CD4-positive, CD25-positive, alpha-beta regulatory T cell (primary cell): ENCODE measurements around the gene GNG12. TPM values are rescaled to one million over a fixed set of nuclear protein-coding genes. Genes with fewer than 3 reads are reported as not detected.

Source experiments
- ATAC-seq, 2 donors: fragments of 150-1000 bp; cut with Tn5 transposase; one replicate each; pipeline ENCODE4 v1.10.0; 2021; ENCODE audit warnings: low read depth in 2 of 2, moderate number of reproducible peaks in 2 of 2, moderate library complexity in 1 of 2
- DNase-seq, 3 donors: peaks; one replicate each; pipeline versions ENCODE4 v3.0.0 to v3.0.0-alpha.2; 2012 to 2022; ENCODE audit warnings: mixed read lengths in 1 of 3
- H3K27ac ChIP-seq: one replicate; pipeline ENCODE4 v1.7.0; 2013; ENCODE audit warnings: mild to moderate bottlenecking, low read length; ENCODE audit not compliant: insufficient read depth, poor library complexity, severe bottlenecking
- H3K27me3 ChIP-seq: one replicate; pipeline ENCODE4 v1.7.0; 2013; ENCODE audit warnings: low read length; ENCODE audit not compliant: control insufficient read depth, insufficient read depth
- H3K36me3 ChIP-seq: one replicate; pipeline ENCODE4 v1.7.0; 2013; ENCODE audit warnings: mild to moderate bottlenecking, low read length, moderate library complexity; ENCODE audit not compliant: control insufficient read depth, insufficient read depth
- H3K4me1 ChIP-seq: 2 replicates; pipeline ENCODE4 v1.7.0; 2013; ENCODE audit warnings: mild to moderate bottlenecking, low read length; ENCODE audit not compliant: insufficient read depth, control insufficient read depth, poor library complexity, severe bottlenecking
- H3K4me3 ChIP-seq: one replicate; pipeline ENCODE4 v1.7.0; 2013; ENCODE audit warnings: low read depth, mild to moderate bottlenecking, low read length, moderate library complexity
- H3K9me3 ChIP-seq, 2 experiments: 1 replicate in 1 of 2; 2 replicates in 1 of 2; pipeline ENCODE4 v1.7.0; 2013; ENCODE audit warnings: low read length in 2 of 2, mild to moderate bottlenecking in 1 of 2, moderate library complexity in 1 of 2; ENCODE audit not compliant: control insufficient read depth in 2 of 2
- H3K27ac Mint-ChIP-seq, 3 donors: one replicate each; pipeline ENCODE4 v1.8.0; 2020 to 2022; ENCODE audit warnings: mild to moderate bottlenecking in 3 of 3, mixed read lengths in 3 of 3, moderate library complexity in 2 of 3
- H3K27me3 Mint-ChIP-seq: one replicate; pipeline ENCODE4 v1.8.0; 2022; ENCODE audit warnings: mild to moderate bottlenecking, mixed read lengths
- H3K36me3 Mint-ChIP-seq: one replicate; pipeline ENCODE4 v1.8.0; 2020; ENCODE audit warnings: mixed read lengths
- H3K4me1 Mint-ChIP-seq, 4 donors: one replicate each; pipeline ENCODE4 v1.8.0; 2020 to 2022; ENCODE audit warnings: mixed read lengths in 4 of 4, mild to moderate bottlenecking in 1 of 4
- H3K4me3 Mint-ChIP-seq, 4 donors: one replicate each; pipeline ENCODE4 v1.8.0; 2020 to 2022; ENCODE audit warnings: mild to moderate bottlenecking in 4 of 4, mixed read lengths in 4 of 4, moderate library complexity in 3 of 4
- H3K9me3 Mint-ChIP-seq, 7 donors: one replicate each; pipeline ENCODE4 v1.8.0; 2020 to 2022; ENCODE audit warnings: mixed read lengths in 7 of 7, mild to moderate bottlenecking in 3 of 7, moderate library complexity in 2 of 7
- polyA plus RNA-seq, 4 donors: library from polyadenylated mRNA; unstranded; fragments of 300-500 nt; fragmentation: Illumina TruSeq; gene quantifications; one replicate each; pipeline ENCODE4 v1.2.3, GENCODE V29; 2021
- total RNA-seq: library from RNA; stranded (reverse); gene quantifications from one replicate; pipeline ENCODE4 v1.2.3, GENCODE V29; 2022

The GNG12 gene
- total and polyA plus RNA-seq, 5 donors from 2014 or later: not detected

DNA sequence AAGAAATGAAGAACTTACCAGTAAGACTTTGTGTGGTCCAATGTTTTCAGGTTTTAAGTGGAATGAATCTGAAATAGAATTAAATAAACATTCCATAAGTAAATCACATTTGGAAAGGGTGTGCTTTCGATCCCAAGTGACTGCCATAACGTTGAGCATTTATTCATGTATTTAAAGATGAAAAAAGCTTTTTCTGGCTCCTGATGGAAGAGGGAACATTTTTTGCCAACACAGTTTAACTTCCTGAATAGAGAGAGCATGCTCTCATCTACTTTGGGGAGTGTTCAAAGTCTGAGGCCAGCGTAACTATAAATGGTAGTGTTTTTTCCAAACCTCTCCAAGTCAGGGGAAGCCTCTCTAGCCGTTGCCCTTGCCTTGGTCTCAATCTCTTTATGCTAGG lies 55.8 kb downstream of the GNG12 start:
- H3K36me3 ChIP-seq: no peaks in the 10 kb centered on the region
- H3K27me3 Mint-ChIP-seq: peaks cover 32% of the 10 kb centered on the region
- H3K4me1 Mint-ChIP-seq: no peaks in the 10 kb centered on the region
- no peaks in the 10 kb centered on the region for H3K9me3 ChIP-seq
- no peak overlapping the region for H3K4me3 Mint-ChIP-seq
- no peaks in the 10 kb centered on the region for H3K4me1 ChIP-seq
- peaks cover 13% of the 10 kb centered on the region for H3K27me3 ChIP-seq
- no peak overlapping the region for H3K27ac Mint-ChIP-seq
- no peaks in the 10 kb centered on the region for H3K36me3 Mint-ChIP-seq
- no peak overlapping the region for H3K4me3 ChIP-seq
- H3K27ac ChIP-seq: no peak overlapping the region
- peaks cover 0 to 2% (median 0%) of the 10 kb centered on the region in 7 donors for H3K9me3 Mint-ChIP-seq
- no peak for ATAC-seq
- DNase-seq: no peak

DNA sequence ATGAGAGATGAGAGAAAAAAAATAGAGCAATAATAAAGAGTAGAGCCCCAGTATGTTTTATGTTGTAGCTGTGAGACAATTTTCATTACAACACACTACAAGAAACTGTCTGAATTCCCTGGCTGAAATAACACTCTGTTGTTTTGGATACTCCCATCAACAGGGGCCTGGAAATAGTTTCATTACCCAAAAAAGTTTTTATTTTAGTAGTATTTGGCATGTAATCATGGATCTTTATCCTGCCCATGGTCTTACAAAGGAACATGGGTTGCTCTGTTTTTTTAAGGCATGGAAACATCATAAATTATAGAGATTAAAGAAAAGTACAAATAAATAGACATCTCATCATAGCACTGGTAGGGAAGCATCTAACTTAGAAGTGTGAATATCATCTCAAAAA lies 56.3 kb downstream of the GNG12 start:
- H3K4me1 Mint-ChIP-seq: no peaks in the 10 kb centered on the region
- no peak overlapping the region for H3K4me3 Mint-ChIP-seq
- H3K27ac Mint-ChIP-seq: no peak overlapping the region
- no peaks in the 10 kb centered on the region for H3K36me3 ChIP-seq
- H3K4me3 ChIP-seq: no peak overlapping the region
- ATAC-seq (no peak), DNase-seq (no peak)
- no peak overlapping the region for H3K27ac ChIP-seq
- H3K9me3 ChIP-seq: no peaks in the 10 kb centered on the region
- no peaks in the 10 kb centered on the region for H3K36me3 Mint-ChIP-seq
- H3K9me3 Mint-ChIP-seq: peaks cover 0 to 2% (median 0%) of the 10 kb centered on the region in 7 donors
- H3K4me1 ChIP-seq: no peaks in the 10 kb centered on the region
- H3K27me3 ChIP-seq: peaks cover 13% of the 10 kb centered on the region
- peaks cover 28% of the 10 kb centered on the region for H3K27me3 Mint-ChIP-seq

DNA sequence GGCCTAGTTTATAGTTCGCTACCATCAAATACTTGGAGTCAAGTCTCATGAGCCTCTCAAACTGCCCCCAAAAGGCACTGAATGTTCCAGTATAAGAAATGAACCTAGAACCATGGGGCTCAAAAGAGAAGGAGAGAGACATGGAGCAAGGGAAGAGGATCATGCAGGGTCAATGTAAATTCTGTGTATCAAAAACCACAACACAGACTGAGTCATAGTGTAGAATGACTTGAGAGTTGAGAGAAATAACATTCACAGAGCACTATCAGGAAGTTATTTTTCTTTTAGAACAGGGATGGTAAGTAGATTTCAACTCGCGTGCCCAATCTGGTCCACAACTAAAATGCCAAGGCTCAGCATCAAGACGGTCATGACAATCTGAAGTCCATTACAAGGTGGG lies 59.8 kb downstream of the GNG12 start:
- ATAC-seq: no peak
- Mint-ChIP-seq H3K36me3 (no peaks in the 10 kb centered on the region), H3K27ac (no peak overlapping the region), H3K4me1 (no peaks in the 10 kb centered on the region), H3K27me3 (peaks cover 38% of the 10 kb centered on the region), H3K4me3 (no peak overlapping the region), H3K9me3 (peaks cover 0 to 1% (median 0%) of the 10 kb centered on the region in 7 donors)
- no peaks in the 10 kb centered on the region for H3K4me1 ChIP-seq
- DNase-seq: no peak
- peaks cover 24% of the 10 kb centered on the region for H3K27me3 ChIP-seq
- H3K4me3 ChIP-seq: no peak overlapping the region
- no peaks in the 10 kb centered on the region for H3K9me3 ChIP-seq
- H3K36me3 ChIP-seq: no peaks in the 10 kb centered on the region
- H3K27ac ChIP-seq: no peak overlapping the region

DNA sequence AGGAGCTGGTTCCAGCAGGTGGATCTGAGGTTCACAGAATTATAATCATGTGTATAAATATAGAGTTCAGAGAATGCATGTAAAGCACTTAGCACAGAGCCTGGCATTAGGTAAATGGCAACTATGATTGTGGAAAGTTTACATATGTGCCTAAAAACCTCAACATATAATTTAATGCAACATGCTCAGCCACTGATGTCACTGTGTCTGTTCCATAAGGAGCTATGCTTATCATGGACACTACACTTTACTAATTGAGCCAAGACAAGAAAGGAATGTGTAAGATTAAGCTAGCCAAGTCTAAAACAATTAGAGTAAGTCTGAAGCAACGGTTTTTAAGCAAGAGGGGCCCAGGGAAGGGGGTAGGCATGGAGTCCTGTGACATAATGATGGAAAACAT lies 61.5 kb downstream of the GNG12 start:
- peaks cover 52% of the 10 kb centered on the region for H3K27me3 Mint-ChIP-seq
- no peaks in the 10 kb centered on the region for H3K4me1 Mint-ChIP-seq
- ATAC-seq (no peak), DNase-seq (no peak)
- Histone ChIP-seq H3K27ac (no peak overlapping the region), H3K27me3 (peaks cover 28% of the 10 kb centered on the region), H3K9me3 (no peaks in the 10 kb centered on the region), H3K36me3 (no peaks in the 10 kb centered on the region), H3K4me1 (no peaks in the 10 kb centered on the region), H3K4me3 (no peak overlapping the region)
- H3K27ac Mint-ChIP-seq: no peak overlapping the region
- H3K36me3 Mint-ChIP-seq: no peaks in the 10 kb centered on the region
- H3K4me3 Mint-ChIP-seq: no peak overlapping the region
- H3K9me3 Mint-ChIP-seq: peaks cover 0 to 1% (median 0%) of the 10 kb centered on the region in 7 donors

DNA sequence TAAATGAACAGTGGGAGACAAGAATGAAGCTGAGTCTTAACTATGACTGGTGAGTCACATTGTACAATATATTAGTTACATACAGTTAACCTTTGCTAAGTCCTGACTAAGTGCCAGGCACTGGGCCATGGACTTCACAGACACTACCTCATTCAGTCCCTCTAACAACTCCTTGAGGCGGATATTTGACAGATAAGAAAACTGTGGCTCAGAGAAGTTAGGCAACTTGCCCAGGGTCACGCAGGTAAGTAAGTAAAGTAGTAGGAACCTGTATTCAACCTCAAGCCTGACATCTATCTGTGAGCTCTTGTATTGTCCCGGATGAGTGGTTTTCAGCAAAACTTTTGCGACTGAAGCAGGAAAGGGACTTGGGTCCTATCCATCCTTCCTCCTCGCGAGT lies 62.1 kb downstream of the GNG12 start:
- no peaks in the 10 kb centered on the region for H3K36me3 ChIP-seq
- Mint-ChIP-seq H3K27ac (no peak overlapping the region), H3K36me3 (no peaks in the 10 kb centered on the region), H3K9me3 (peaks cover 0 to 1% (median 0%) of the 10 kb centered on the region in 7 donors), H3K4me3 (no peak overlapping the region), H3K4me1 (peaks cover 0 to 1% (median 1%) of the 10 kb centered on the region in 4 donors), H3K27me3 (peaks cover 54% of the 10 kb centered on the region)
- H3K4me3 ChIP-seq: no peak overlapping the region
- no peaks in the 10 kb centered on the region for H3K9me3 ChIP-seq
- H3K27me3 ChIP-seq: peaks cover 26% of the 10 kb centered on the region
- peaks cover 5% of the 10 kb centered on the region for H3K4me1 ChIP-seq
- no peak overlapping the region for H3K27ac ChIP-seq
- DNase-seq (peak in 1 of 3 donors; percentile 14), ATAC-seq (no peak)

DNA sequence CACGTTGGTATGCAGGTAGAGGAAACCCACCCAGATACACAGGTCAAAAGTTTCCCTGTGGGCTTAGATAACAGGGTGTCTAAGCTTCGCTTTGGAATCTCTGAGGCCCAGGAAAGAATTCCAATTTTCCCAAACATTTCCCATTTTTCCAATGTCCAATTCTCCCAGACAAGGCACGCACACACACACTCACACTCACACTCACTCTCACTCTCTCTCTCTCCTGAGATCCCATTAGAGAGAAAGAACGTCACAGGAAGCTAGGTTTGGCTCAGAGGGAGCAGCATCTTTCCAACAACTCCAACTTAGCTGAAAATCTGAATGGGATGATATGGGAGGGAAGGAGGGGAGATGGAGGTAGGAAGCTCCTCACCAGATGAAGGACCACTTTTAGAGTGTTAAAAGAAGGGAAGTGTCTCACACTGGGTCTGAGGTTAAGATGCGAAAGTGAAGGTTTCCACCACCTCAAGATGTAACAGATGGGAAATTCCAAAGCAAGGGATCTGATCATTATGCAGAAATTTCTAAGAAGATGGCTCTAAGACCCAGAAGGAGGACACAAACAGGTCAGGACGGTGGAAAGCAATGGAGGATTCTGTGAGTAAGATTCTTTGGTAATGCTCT lies 63.5 kb downstream of the GNG12 start:
- H3K36me3 Mint-ChIP-seq: no peaks in the 10 kb centered on the region
- Histone ChIP-seq H3K4me3 (no peak overlapping the region), H3K36me3 (no peaks in the 10 kb centered on the region), H3K27ac (no peak overlapping the region), H3K27me3 (peaks cover 21% of the 10 kb centered on the region), H3K4me1 (peaks cover 5% of the 10 kb centered on the region), H3K9me3 (no peaks in the 10 kb centered on the region)
- H3K9me3 Mint-ChIP-seq: peaks cover 0 to 1% (median 0%) of the 10 kb centered on the region in 7 donors
- DNase-seq (no peak), ATAC-seq (no peak)
- no peak overlapping the region for H3K27ac Mint-ChIP-seq
- H3K4me3 Mint-ChIP-seq: no peak overlapping the region
- peaks cover 0 to 4% (median 3%) of the 10 kb centered on the region in 4 donors for H3K4me1 Mint-ChIP-seq
- peaks cover 53% of the 10 kb centered on the region for H3K27me3 Mint-ChIP-seq

DNA sequence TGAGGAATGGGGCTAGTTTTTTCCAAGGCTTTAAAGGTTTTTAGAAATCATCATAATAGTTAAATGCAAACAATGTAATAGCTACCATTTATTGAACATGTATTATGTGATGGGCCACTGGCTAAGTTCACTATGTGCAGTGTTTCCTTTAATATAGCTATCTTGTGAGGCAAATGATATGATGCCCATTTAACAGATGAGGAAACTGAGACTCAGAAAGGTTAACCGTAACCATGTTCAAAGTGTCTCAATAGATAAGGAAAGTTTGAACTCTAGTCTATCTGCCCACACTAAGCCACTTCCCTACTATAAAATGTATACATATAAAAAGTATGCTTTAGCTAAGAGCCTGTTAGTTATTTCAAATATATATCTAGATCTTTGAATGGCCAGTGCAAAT lies 64.8 kb downstream of the GNG12 start:
- ATAC-seq (no peak), DNase-seq (no peak)
- Histone ChIP-seq H3K4me1 (peaks cover 5% of the 10 kb centered on the region), H3K4me3 (no peak overlapping the region), H3K36me3 (no peaks in the 10 kb centered on the region), H3K27ac (no peak overlapping the region), H3K27me3 (peaks cover 31% of the 10 kb centered on the region), H3K9me3 (no peaks in the 10 kb centered on the region)
- peaks cover 50% of the 10 kb centered on the region for H3K27me3 Mint-ChIP-seq
- H3K36me3 Mint-ChIP-seq: no peaks in the 10 kb centered on the region
- H3K9me3 Mint-ChIP-seq: no peaks in the 10 kb centered on the region
- no peak overlapping the region for H3K27ac Mint-ChIP-seq
- H3K4me1 Mint-ChIP-seq: peaks cover 0 to 4% (median 3%) of the 10 kb centered on the region in 4 donors
- no peak overlapping the region for H3K4me3 Mint-ChIP-seq

DNA sequence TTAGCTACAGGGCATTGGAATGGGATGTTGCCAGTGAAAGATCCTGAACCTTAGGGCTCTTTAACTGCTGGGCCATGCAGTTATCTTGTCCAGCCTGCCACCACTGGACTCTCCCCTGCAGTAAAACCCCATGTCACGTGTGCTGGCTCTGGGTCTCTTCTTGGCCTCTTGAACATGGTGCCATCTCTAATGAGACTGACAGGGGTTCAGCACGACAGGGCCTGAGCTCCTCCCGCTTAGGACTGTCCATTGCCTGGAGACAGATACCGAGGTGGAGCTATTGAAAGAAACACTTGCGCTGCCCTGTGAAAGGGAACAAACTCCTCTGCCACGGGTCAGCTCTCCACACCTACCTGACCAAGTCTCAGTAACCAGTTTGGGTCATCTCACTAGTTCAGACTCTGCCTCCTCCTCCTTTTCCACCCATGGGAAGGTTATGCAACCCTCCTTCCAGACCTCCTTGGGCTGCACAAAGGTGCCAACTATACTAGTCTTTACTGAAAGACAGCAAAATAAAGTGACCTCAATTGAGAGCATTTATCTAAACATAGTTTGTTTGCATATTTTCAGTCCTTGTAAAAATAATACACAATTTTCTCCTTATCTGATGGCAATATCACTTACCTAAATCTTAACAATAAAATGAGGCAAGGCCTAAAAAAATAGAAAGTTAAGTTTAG lies 66.0 kb downstream of the GNG12 start:
- no peaks in the 10 kb centered on the region for H3K36me3 ChIP-seq
- no peaks in the 10 kb centered on the region for H3K9me3 ChIP-seq
- H3K9me3 Mint-ChIP-seq: no peaks in the 10 kb centered on the region
- no peak overlapping the region for H3K27ac Mint-ChIP-seq
- H3K27me3 ChIP-seq: peaks cover 32% of the 10 kb centered on the region
- no peak for ATAC-seq
- H3K4me1 Mint-ChIP-seq: peaks cover 0 to 4% (median 3%) of the 10 kb centered on the region in 4 donors
- H3K4me3 ChIP-seq: no peak overlapping the region
- H3K36me3 Mint-ChIP-seq: no peaks in the 10 kb centered on the region
- peaks cover 5% of the 10 kb centered on the region for H3K4me1 ChIP-seq
- H3K27ac ChIP-seq: no peak overlapping the region
- H3K4me3 Mint-ChIP-seq: no peak overlapping the region
- peaks cover 52% of the 10 kb centered on the region for H3K27me3 Mint-ChIP-seq
- no peak for DNase-seq
